IPS DF 4.7 (cell line): ENCODE measurements around the gene CXCR4.

ENCODE experiments used
- DNase-seq: peaks from one replicate; pipeline ENCODE4 v3.0.0-alpha.2; 2013; ENCODE audit warnings: low spot score; ENCODE audit errors: extremely low read depth

The CXCR4 gene

GRCh38 chr2:136131961-136132824, 14.2 kb upstream of the CXCR4 start:
- no peak for DNase-seq

DNA sequence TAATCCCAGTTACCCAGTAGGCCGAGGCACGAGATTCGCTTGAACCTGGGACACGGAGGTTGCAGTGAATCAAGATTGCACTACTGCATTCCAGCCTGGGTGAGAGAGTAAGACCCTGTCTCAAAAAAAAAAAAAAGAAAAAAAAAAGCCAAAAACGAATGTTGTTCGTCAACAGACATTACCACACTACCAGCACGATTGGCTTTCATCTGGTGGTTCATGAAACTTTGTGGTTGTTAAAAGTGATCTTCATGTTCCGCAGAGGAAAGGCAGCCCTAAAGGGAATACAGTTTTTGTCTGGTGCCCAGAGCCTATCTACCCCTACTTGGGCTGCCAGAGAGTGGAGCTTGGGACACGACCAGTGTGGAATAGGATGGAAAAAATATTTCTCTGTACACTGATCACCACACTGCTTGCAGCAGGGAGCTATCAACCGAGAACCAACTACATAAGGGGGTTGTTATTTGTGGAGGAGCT, 13.6 kb upstream of the CXCR4 start:
- DNase-seq, result no peak

GRCh38 chr2:136130511-136130910, 12.6 kb upstream of the CXCR4 start:
- DNase-seq, result no peak

DNA sequence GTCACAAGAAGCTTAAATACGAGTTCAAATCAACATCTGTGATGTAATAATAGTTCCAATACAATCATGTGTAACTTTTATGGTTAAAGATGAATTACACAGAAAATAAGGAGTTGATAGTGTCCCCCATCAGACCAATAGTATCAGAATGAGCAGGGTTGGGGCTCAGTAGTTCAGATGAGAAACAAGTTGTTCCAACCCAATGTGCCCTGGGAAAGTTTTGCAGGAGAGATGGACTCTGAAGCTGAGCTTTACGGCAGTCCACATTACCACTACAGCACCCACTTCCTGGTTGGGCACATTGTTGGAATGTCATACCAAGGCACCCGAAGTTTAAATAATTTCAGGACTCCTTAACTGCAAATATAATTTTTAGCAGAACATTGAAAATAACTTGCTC, 12.1 kb upstream of the CXCR4 start:
- no peak for DNase-seq

- DNase-seq, result no peak
Observed at GRCh38 chr2:136129601-136130000, 11.7 kb upstream of the CXCR4 start.

GRCh38 chr2:136128905-136129304, 11.0 kb upstream of the CXCR4 start:
- DNase-seq, result no peak

DNA sequence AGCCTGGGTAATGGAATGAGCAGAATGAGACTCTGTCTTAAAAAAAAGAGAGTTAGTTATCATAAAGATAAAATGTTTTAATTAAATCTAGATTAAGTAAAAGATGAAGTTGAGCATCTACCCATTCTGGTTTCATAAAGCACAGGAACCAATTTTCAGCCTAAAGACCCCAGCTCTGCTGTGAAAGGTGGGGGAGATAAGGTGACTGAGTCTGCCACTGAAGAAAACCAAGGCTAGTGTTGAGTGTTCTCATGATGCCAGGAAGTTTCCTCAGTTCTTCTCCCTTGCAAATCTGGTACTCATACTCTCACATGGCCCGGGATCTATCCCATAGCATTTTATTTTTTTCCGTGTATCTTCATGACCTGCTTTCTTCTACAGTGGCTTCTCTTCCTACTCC, 10.4 kb upstream of the CXCR4 start:
- DNase-seq, result no peak

DNA sequence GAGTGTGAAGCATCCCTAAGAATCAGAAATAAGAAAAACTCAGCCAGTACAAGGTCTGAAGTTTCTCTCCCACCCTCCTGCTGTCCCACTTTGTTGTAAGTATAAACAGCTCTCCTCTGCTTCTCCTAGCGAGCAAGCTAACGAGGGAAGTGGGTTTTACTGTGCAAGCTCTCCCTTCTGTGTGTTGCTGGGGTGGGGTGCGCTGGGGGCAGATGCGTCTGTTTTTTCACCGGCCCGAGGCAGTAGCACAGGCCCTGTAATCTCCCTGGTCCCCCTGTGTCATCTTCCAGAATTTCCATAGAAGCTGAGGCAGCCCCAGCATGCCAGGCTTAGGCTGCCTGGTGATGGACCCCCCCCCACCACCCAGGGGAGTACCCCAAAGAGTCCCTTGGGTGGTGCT, 9.4 kb upstream of the CXCR4 start:
- no peak for DNase-seq

GRCh38 chr2:136126421-136126926, 8.5 kb upstream of the CXCR4 start:
- DNase-seq, result no peak

DNA sequence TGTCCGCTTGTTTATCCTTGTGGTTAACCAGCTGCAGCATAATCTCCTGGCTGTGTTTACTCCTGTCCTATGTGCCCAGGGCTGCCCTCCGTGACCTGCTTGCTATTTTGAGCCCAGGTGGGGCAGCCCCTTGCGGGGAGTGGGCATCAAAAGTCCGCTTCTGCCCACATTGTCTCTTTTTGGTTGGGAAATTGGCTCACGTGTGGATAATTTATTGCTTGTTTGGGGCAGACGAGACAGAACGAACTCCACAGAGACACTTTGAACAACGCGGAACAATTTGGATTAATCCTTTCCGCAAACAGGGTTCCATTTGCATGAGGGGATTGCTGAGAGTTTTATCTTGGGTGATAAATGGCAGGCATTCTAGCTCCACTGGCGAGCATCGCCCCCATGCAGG, 8.1 kb upstream of the CXCR4 start:
- DNase-seq, result no peak

- DNase-seq, result no peak
Observed at GRCh38 chr2:136125236-136125635, 7.3 kb upstream of the CXCR4 start.

- no peak for DNase-seq
Observed at GRCh38 chr2:136124805-136125204, 6.9 kb upstream of the CXCR4 start.

DNA sequence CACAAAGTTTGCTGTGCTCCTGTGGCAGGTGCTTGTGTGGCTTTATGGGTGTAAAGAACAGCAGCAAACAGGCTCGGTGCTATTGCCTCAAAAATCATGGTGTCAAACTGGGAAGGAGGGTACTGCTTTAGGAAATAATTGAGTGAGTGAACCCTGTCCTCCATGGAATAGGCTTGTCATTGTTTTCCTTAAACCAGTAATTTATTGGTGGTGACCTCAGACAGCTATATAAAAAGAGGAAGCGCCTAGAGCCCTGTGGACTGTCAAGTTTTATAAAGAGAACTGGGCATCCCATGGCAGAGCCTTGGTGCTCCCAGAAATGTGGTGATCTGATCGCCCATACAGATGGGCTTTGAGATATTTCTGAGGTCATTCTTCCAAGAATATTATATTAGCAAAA, 4.7 kb upstream of the CXCR4 start:
- DNase-seq, result no peak

- DNase-seq, result no peak
Observed at GRCh38 chr2:136121204-136121910, 3.4 kb upstream of the CXCR4 start.

- no peak for DNase-seq
Observed at GRCh38 chr2:136119717-136120675, 2.0 kb upstream of the CXCR4 start.

GRCh38 chr2:136118819-136119716, 1.1 kb upstream of the CXCR4 start:
- DNase-seq, result no peak

DNA sequence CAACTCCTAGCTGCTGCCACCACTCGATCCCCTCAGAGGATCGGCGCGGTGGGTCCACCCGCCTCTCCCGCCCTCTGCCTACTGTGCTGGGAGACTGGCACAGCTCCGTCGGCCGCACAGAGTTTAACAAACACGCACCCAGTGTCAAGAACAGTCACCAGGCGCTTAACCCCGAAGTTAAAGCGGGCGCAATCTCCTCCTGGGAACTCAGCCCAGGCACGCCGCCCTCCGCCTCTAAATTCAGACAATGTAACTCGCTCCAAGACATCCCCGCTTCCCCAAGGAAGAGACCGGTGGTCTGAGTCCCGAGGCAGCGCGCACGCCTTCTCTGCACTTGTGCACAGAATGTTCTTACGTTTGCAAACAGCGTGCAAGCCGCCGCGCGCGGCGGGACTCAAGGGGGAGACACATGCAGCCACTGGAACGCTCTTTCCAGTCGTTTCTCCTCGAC, 533 bp downstream of the CXCR4 start:
- no peak for DNase-seq

- no peak for DNase-seq
Observed at GRCh38 chr2:136116813-136117390, 1.0 kb downstream of the CXCR4 start.

GRCh38 chr2:136116151-136116812, 1.7 kb downstream of the CXCR4 start:
- no peak for DNase-seq
